GM12865 (cell line): ENCODE measurements around the gene CCDC181.

ENCODE experiments used
- DNase-seq: peaks from one replicate; pipeline ENCODE4 v3.0.0; 2010; ENCODE audit warnings: low read depth
- H3K4me3 ChIP-seq: 2 replicates; pipeline ENCODE4 v1.5.1; 2011; ENCODE audit warnings: mild to moderate bottlenecking, low read depth, low read length, control low read depth
- CTCF ChIP-seq: IDR thresholded peaks from 2 replicates; pipeline ENCODE4 v1.5.1; 2011; ENCODE audit warnings: low read length, control low read depth, low read depth, inconsistent platforms; ENCODE audit not compliant: insufficient read depth; ENCODE audit errors: missing control alignments

Gene CCDC181

GRCh38 chr1:169466259-169467230 lies 39.3 kb upstream of the CCDC181 start:
- DNase-seq: peak; percentile 48
- no peak overlapping the region for H3K4me3 ChIP-seq
- peak; percentile 15 for TF ChIP-seq CTCF

- DNase-seq: no peak
- no peak for TF ChIP-seq CTCF
- H3K4me3 ChIP-seq: no peak overlapping the region
Observed at GRCh38 chr1:169465281-169465680, 38.0 kb upstream of the CCDC181 start.

- no peak overlapping the region for H3K4me3 ChIP-seq
- no peak for TF ChIP-seq CTCF
- DNase-seq: no peak
Observed at GRCh38 chr1:169462385-169462784, 35.1 kb upstream of the CCDC181 start.

GRCh38 chr1:169461390-169462000 lies 34.2 kb upstream of the CCDC181 start:
- DNase-seq: peak; percentile 38
- H3K4me3 ChIP-seq: no peak overlapping the region
- TF ChIP-seq CTCF: no peak

- H3K4me3 ChIP-seq: no peak overlapping the region
- DNase-seq: no peak
- no peak for TF ChIP-seq CTCF
Observed at GRCh38 chr1:169460191-169460833, 33.0 kb upstream of the CCDC181 start.

GRCh38 chr1:169457443-169457842 lies 30.2 kb upstream of the CCDC181 start:
- TF ChIP-seq CTCF: no peak
- H3K4me3 ChIP-seq: no peak overlapping the region
- DNase-seq: no peak
